Transverse colon (tissue), 4 donors: Measurements from ENCODE around the gene CDH12. TPM values are rescaled to one million over a fixed set of nuclear protein-coding genes. Genes with fewer than 3 reads are reported as not detected.

Source experiments
- DNase-seq: peaks from one replicate; pipeline ENCODE4 v3.0.0-alpha.2; 2019
- H3K27ac ChIP-seq, 4 donors: fragments of 200-600 bp; sonication (generic); 2 replicates each; pipeline ENCODE4 v1.5.1; 2016 to 2018; ENCODE audit warnings: inconsistent platforms in 4 of 4
- H3K27me3 ChIP-seq: fragments of 200-600 bp; sonication (generic); 2 replicates; pipeline ENCODE4 v1.5.1; 2017; ENCODE audit warnings: inconsistent platforms
- H3K36me3 ChIP-seq, 4 donors: fragments of 200-600 bp; sonication (generic); 2 replicates each; pipeline ENCODE4 v1.5.1; 2017 to 2019; ENCODE audit warnings: inconsistent platforms in 4 of 4
- H3K4me1 ChIP-seq, 4 donors: fragments of 200-600 bp; sonication (generic); 2 replicates each; pipeline ENCODE4 v1.5.1; 2017 to 2020; ENCODE audit warnings: inconsistent platforms in 4 of 4
- H3K4me3 ChIP-seq, 4 donors: fragments of 200-600 bp; sonication (generic); 1 replicate in 1 of 4; 2 replicates in 3 of 4; pipeline versions ENCODE4 v1.5.1 to v1.6.1; 2017 to 2019; ENCODE audit warnings: inconsistent platforms in 4 of 4
- H3K9me3 ChIP-seq, 2 donors: fragments of 200-600 bp; sonication (generic); 2 replicates each; pipeline ENCODE4 v1.5.1; 2017 to 2019; ENCODE audit warnings: inconsistent platforms in 2 of 2
- EP300 ChIP-seq: sonication (generic); formaldehyde crosslinking; IDR thresholded peaks from one replicate; pipeline ENCODE4 v1.6.1; 2017; ENCODE audit warnings: antibody characterized with exemption, low read depth
- POLR2A ChIP-seq: fragments of 450-650 bp; IDR thresholded peaks from one replicate; pipeline ENCODE4 v1.6.1; 2016; ENCODE audit warnings: antibody characterized with exemption, mild to moderate bottlenecking, moderate library complexity
- POLR2AphosphoS5 ChIP-seq, 3 donors: sonication (generic); formaldehyde crosslinking; IDR thresholded peaks; one replicate each; pipeline ENCODE4 v1.6.1; 2016; ENCODE audit warnings: antibody characterized with exemption in 3 of 3
- WGBS, 2 donors: methylation state at CpG; one replicate each; pipeline ENCODE4 v1.1.5; 2018; ENCODE audit warnings: low coverage in 1 of 2; 5-methylcytosine and 5-hydroxymethylcytosine counted together
- in situ Hi-C, 4 donors: fragments of 200-750 bp; cut with MboI; loops; one replicate each; pipeline versions ENCODE4 v1.15.0 to v1.15.1; 2017; ENCODE audit warnings: low sequenced_read_pairs in 3 of 4, low pct_ligation_motif_present in 1 of 4, low pct_unique_long_range_greater_than_20kb in 1 of 4
- intact Hi-C: fragments of 100-400 bp; cut with DNase I; formaldehyde crosslinking; loops from one replicate; pipeline ENCODE4 v1.15.1; 2023; ENCODE audit warnings: low total_unique reads
- total RNA-seq, 4 donors: library from RNA; depleted of rRNA; stranded (reverse); fragments of >200 nt; gene quantifications; one replicate each; pipeline ENCODE4 v1.1.0, GENCODE V29; 2016
- TF ChIP-seq, protein P1 (sequence below), 5 experiments: fragments of 200-600 bp in 3 of 5; fragments of 450-650 bp in 2 of 5; sonication (generic) in 3 of 5; IDR thresholded peaks; 1 replicate in 2 of 5; 2 replicates in 3 of 5; pipeline ENCODE4 v1.5.1; 2016 to 2017; ENCODE audit warnings: antibody characterized with exemption in 5 of 5, inconsistent platforms in 3 of 5, mild to moderate bottlenecking in 2 of 5, moderate library complexity in 1 of 5

CDH12 gene
- total RNA-seq, 4 donors from 2014 or later = 0.14 TPM; not detected in 3

DNA sequence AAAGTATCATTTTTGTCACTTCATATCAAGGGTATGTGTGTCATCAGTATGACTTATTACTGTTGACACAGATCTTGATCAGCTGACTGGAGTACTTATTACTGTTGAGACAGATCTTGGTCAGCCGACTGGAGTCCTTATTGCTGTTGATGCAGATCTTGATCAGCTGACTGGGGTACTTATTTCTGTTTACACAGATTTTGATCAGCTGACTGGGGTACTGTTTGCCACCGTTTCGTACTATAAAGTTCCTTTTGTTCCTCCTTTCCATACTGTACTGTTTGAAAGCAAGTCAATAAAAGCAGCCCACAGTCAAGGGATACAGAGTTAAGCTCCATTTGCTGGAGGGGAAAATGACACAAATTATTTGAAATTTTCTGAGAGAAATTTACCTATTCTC is 347.3 kb downstream of the CDH12 start:
- intact Hi-C loops = no loop called here
- TF ChIP-seq POLR2A (no peak), POLR2AphosphoS5 (IDR thresholded peaks at IDR 0.05) (no peak), EP300 (no peak)
- TF ChIP-seq, protein P1, sequence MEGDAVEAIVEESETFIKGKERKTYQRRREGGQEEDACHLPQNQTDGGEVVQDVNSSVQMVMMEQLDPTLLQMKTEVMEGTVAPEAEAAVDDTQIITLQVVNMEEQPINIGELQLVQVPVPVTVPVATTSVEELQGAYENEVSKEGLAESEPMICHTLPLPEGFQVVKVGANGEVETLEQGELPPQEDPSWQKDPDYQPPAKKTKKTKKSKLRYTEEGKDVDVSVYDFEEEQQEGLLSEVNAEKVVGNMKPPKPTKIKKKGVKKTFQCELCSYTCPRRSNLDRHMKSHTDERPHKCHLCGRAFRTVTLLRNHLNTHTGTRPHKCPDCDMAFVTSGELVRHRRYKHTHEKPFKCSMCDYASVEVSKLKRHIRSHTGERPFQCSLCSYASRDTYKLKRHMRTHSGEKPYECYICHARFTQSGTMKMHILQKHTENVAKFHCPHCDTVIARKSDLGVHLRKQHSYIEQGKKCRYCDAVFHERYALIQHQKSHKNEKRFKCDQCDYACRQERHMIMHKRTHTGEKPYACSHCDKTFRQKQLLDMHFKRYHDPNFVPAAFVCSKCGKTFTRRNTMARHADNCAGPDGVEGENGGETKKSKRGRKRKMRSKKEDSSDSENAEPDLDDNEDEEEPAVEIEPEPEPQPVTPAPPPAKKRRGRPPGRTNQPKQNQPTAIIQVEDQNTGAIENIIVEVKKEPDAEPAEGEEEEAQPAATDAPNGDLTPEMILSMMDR (IDR thresholded peaks at IDR 0.05) = no peak
- H3K4me3 ChIP-seq = no peak overlapping the region
- in situ Hi-C loops = no loop called here
- no peaks in the 10 kb centered on the region for H3K9me3 ChIP-seq
- H3K27ac ChIP-seq = no peak overlapping the region
- no peaks in the 10 kb centered on the region for H3K36me3 ChIP-seq
- 33 to 34% methylated on average over 1 to 3 of the region's 3 CpGs for WGBS, 2 donors
- no peaks in the 10 kb centered on the region for H3K4me1 ChIP-seq
- no peaks in the 10 kb centered on the region for H3K27me3 ChIP-seq
- no peak for DNase-seq

DNA sequence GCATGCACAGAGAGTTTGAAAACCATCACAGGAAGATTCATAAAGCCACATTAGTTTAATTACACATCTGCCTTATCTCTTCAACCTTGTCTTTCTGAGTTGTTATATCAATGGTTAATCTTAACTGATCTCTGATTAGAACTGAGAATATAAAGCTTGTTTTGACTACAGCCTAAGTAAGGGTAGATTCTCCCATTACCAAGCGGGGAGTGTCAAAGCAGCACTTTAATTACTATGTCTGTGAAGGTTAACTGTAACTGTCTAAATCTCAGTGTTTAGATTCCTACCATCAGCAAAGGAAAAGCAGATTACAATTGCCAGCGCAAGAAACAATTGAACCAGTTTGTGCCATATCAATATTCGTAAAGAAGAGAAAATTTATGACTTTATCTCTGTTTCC is 348.7 kb downstream of the CDH12 start:
- in situ Hi-C loops = no loop called here
- no peak for TF ChIP-seq POLR2A
- TF ChIP-seq POLR2AphosphoS5 (IDR thresholded peaks at IDR 0.05) = no peak
- TF ChIP-seq, protein P1 (IDR thresholded peaks at IDR 0.05) = no peak
- TF ChIP-seq EP300 = no peak
- Histone ChIP-seq H3K9me3 (no peaks in the 10 kb centered on the region), H3K27ac (no peak overlapping the region), H3K36me3 (no peaks in the 10 kb centered on the region), H3K4me3 (no peak overlapping the region), H3K4me1 (no peaks in the 10 kb centered on the region), H3K27me3 (no peaks in the 10 kb centered on the region)
- no peak for DNase-seq
- WGBS, 2 donors = 40 to 71% methylated on average over 2 to 3 of the region's 3 CpGs
- intact Hi-C loops = no loop called here

DNA sequence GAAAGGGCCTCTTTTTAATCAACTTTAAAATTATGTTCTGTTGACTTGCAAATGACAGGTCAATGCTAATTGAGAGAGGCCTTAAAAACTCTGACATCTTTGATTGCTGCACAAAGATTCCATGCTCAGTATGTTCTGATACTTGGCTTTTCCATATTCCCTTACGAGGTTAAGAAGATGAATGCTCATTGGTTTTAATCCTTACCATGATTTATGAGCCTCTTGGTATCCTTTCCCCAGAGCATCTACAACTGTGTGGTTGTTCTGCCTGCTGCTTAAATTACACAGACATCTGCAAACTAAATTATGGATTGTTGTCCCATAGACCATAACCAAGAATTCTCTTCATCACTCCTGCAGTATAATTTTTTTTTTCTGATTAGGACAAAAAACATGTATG is 352.6 kb downstream of the CDH12 start:
- 52 to 60% methylated on average over 1 of the region's 1 CpG for WGBS, 2 donors
- DNase-seq = no peak
- intact Hi-C loops (no loop called here), in situ Hi-C loops (no loop called here)
- Histone ChIP-seq H3K4me3 (no peak overlapping the region), H3K4me1 (no peaks in the 10 kb centered on the region), H3K27ac (no peak overlapping the region), H3K36me3 (no peaks in the 10 kb centered on the region), H3K9me3 (no peaks in the 10 kb centered on the region), H3K27me3 (no peaks in the 10 kb centered on the region)
- TF ChIP-seq POLR2AphosphoS5 (IDR thresholded peaks at IDR 0.05) = no peak
- TF ChIP-seq, protein P1 (IDR thresholded peaks at IDR 0.05) = no peak
- no peak for TF ChIP-seq POLR2A
- no peak for TF ChIP-seq EP300

DNA sequence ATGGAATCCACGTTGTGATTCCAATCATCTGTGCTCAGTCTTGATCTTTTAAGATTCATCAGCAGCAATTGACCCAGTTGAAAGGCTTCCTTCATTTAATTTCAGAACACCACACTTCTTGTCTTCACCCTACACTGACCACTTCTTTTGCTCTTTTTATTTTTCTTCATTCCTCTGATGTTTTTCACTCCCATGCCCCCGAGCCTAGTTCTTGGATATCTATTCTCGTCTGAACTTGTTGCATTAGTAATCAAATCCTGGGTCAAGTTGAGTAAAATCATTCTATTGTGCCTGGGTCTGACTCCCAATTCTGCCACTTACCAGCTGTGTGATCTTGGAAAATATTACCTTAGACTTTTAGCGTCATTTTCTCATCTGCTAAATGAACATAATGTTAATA is 356.5 kb downstream of the CDH12 start:
- intact Hi-C loops = no loop called here
- H3K27ac ChIP-seq = no peak overlapping the region
- WGBS, 2 donors = 52 to 56% methylated on average over 4 of the region's 4 CpGs

DNA sequence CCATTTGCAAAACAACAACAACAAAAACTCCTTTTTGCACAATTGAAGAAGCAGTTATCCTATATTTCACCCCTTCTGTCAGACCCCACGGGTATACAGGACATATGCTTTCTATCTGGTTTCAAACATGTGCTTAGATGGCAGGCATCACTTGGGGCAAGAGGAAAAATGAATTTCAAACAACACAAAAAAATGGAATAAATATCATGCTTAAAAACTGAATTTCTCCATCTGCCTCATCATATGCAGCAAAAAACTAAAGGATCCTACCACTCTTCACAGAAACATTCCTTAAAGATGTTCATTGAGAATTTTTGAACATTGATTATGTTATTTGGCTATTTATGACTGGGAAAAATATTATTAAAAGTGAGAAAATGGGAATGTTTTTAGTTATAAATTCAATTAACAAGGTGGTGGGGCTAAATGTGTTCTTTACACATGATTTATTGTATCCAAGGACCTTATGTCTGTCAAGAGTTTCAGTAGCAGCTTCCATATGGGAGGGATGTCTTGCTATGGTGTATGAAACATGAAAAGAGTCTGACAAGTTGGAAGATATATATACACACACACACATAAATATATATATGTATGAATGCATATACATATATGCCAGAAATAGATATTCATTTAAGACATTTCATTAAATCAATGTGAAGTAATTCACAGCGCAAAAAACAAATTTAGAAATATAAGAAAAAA is 358.0 kb downstream of the CDH12 start:
- 58 to 63% methylated on average over 2 of the region's 2 CpGs for WGBS, 2 donors
- Histone ChIP-seq H3K4me3 (no peak overlapping the region), H3K27ac (no peak overlapping the region), H3K27me3 (no peaks in the 10 kb centered on the region), H3K4me1 (no peaks in the 10 kb centered on the region), H3K36me3 (no peaks in the 10 kb centered on the region), H3K9me3 (no peaks in the 10 kb centered on the region)
- DNase-seq = no peak
- in situ Hi-C loops (no loop called here), intact Hi-C loops (no loop called here)
- no peak for TF ChIP-seq EP300
- no peak for TF ChIP-seq POLR2A
- TF ChIP-seq POLR2AphosphoS5 (IDR thresholded peaks at IDR 0.05) = no peak
- TF ChIP-seq, protein P1 (IDR thresholded peaks at IDR 0.05) = no peak

More for the DNA sequence above, 356.5 kb downstream of the CDH12 start:
- no peaks in the 10 kb centered on the region for H3K27me3 ChIP-seq
- no peaks in the 10 kb centered on the region for H3K36me3 ChIP-seq
- H3K4me1 ChIP-seq = no peaks in the 10 kb centered on the region
- no peaks in the 10 kb centered on the region for H3K9me3 ChIP-seq
- H3K4me3 ChIP-seq = no peak overlapping the region
- no peak for TF ChIP-seq POLR2A
- in situ Hi-C loops = no loop called here
- no peak for DNase-seq
